ENCODE data around the gene NKD2. TPM values are rescaled to one million over a fixed set of nuclear protein-coding genes. Genes with fewer than 3 reads are reported as not detected.
A peak's percentile ranks its signal among the peaks of the same experiment; 100 is the strongest.

Gene NKD2
- total and polyA plus RNA-seq, 9 of the 15 experiments (the other 6 are each of a cell fraction or from before 2014, with no cell fraction given) = 0.09 to 0.64 (median 0.27) TPM; not detected in 5

GRCh38 chr5:1073239-1074102, 64.9 kb downstream of the NKD2 start:
- H3K79me2 ChIP-seq (ENCODE audit: control insufficient read depth, insufficient read depth, low read length) = no peaks in the 10 kb centered on the region
- H4K20me1 ChIP-seq (replicated peaks; ENCODE audit: control insufficient read depth, insufficient read depth, low read length) = peaks cover 12% of the 10 kb centered on the region
- H3K4me3 ChIP-seq = no peak overlapping the region
- in situ Hi-C loops (cut with MboI) (no loop called here), intact Hi-C loops (cut with micrococcal nuclease) (no loop called here)
- DNase-seq (ENCODE audit: extremely low read depth in 1 of 4, low spot score in 3 of 4) = no peak
- H3K4me1 ChIP-seq (replicated peaks in 1 of 2; ENCODE audit: control insufficient read depth in 2 of 2, insufficient read depth in 2 of 2, low read length in 2 of 2) = peaks cover 0 to 44% of the 10 kb centered on the region in 2 experiments; a peak in 3 of 5 replicates
- no peak overlapping the region for H3K27ac ChIP-seq (ENCODE audit: extremely low read depth, low read depth, low read length)
- no peaks in the 10 kb centered on the region for H3K36me3 ChIP-seq (ENCODE audit: control insufficient read depth, insufficient read depth, low read length)
- no peak overlapping the region for H2AFZ ChIP-seq (ENCODE audit: low read depth, low read length)
- H3K27me3 ChIP-seq (ENCODE audit: control insufficient read depth in 2 of 2, insufficient read depth in 2 of 2, low read length in 2 of 2) = peaks cover 0 to 33% of the 10 kb centered on the region in 2 experiments; a peak in 3 of 5 replicates
- TF ChIP-seq ZEB2 (IDR thresholded peaks at IDR 0.05) (peak; percentile 53; the same call in 1 of the 2 replicates), HNRNPK (IDR thresholded peaks at IDR 0.05; ENCODE audit: low read depth, low read length, poor library complexity, severe bottlenecking) (no peak), POLR2B (IDR thresholded peaks at IDR 0.05; ENCODE audit: low read depth, partially characterized antibody) (no peak), TRIM25 (IDR thresholded peaks at IDR 0.05; ENCODE audit: borderline replicate concordance) (no peak), L3MBTL2 (IDR thresholded peaks at IDR 0.05) (no peak), NCOA6 (IDR thresholded peaks at IDR 0.05) (no peak), MTF1 (CRISPR knock-in tag; IDR thresholded peaks at IDR 0.05; ENCODE audit: borderline replicate concordance) (no peak), MAFK (IDR thresholded peaks at IDR 0.05; ENCODE audit: low read length) (no peak)
- TF ChIP-seq, protein P1, sequence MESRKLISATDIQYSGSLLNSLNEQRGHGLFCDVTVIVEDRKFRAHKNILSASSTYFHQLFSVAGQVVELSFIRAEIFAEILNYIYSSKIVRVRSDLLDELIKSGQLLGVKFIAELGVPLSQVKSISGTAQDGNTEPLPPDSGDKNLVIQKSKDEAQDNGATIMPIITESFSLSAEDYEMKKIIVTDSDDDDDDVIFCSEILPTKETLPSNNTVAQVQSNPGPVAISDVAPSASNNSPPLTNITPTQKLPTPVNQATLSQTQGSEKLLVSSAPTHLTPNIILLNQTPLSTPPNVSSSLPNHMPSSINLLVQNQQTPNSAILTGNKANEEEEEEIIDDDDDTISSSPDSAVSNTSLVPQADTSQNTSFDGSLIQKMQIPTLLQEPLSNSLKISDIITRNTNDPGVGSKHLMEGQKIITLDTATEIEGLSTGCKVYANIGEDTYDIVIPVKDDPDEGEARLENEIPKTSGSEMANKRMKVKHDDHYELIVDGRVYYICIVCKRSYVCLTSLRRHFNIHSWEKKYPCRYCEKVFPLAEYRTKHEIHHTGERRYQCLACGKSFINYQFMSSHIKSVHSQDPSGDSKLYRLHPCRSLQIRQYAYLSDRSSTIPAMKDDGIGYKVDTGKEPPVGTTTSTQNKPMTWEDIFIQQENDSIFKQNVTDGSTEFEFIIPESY (CRISPR knock-in tag; IDR thresholded peaks at IDR 0.05) = peak; percentile 75
- H3K9ac ChIP-seq (ENCODE audit: insufficient read depth in 1 of 2, low read depth in 2 of 2, low read length in 2 of 2) = no peak overlapping the region
- ChIA-PET POLR2A (interaction anchor here (0.7 kb wide), 1 partner anchor 32 kb away, joined by 5 read pairs; no protein-coding TSS in a partner anchor), CTCF (ENCODE audit: low intra/inter-chr PET ratio) (no interaction called here)
- no peaks in the 10 kb centered on the region for H3K9me3 ChIP-seq (replicated peaks; ENCODE audit: control insufficient read depth, insufficient read depth, low read depth, low read length)
- ATAC-seq = no peak
- no peaks in the 10 kb centered on the region for H3K9me1 ChIP-seq (ENCODE audit: control insufficient read depth, insufficient read depth, low read length)
- no TSS peak for BruUV-seq (replicated peaks)
- FAIRE-seq = no peak
- H3K4me2 ChIP-seq (ENCODE audit: insufficient read depth, low read length) = no peak overlapping the region
- 51% methylated on average over 40 of the region's 46 CpGs for WGBS (ENCODE audit: insufficient coverage, low coverage, missing lambda C conversion rate)

All from K562 (cell line).